PC-3 (cell line): ENCODE measurements around the gene DOC2A. TPM values are rescaled to one million over a fixed set of nuclear protein-coding genes. Genes with fewer than 3 reads are reported as not detected.

Experiments used
- ATAC-seq: fragments of 200-7000 bp; cut with Tn5 transposase; 2 replicates; pipeline ENCODE4 v1.9.1; 2020; ENCODE audit warnings: mild to moderate bottlenecking, moderate library complexity
- BruUV-seq: library from RNA; stranded (reverse); fragments of 400-500 nt; replicated peaks from 2 replicates; lab custom pipeline; 2021; lab: Mats Ljungman, UMichigan
- CTCF ChIA-PET: fragments of 300-600 bp; sonication (Branson Sonifier 250); formaldehyde crosslinking; loops from one replicate; lab custom pipeline; 2022; ENCODE audit warnings: antibody characterized with exemption; lab: Charles Lee
- POLR2A ChIA-PET: fragments of 300-600 bp; sonication (Branson Sonifier 250); formaldehyde crosslinking; loops from one replicate; lab custom pipeline; 2022; ENCODE audit warnings: antibody characterized with exemption; ENCODE audit not compliant: unreplicated experiment; lab: Charles Lee
- DNase-seq: peaks from one replicate; pipeline ENCODE4 v3.0.0-alpha.2; 2015
- H2AFZ ChIP-seq: fragments of 300-600 bp; sonication (generic); 2 replicates; pipeline ENCODE4 v1.6.0; 2016; ENCODE audit warnings: antibody characterized with exemption, low read length
- H3F3A ChIP-seq: fragments of 300-600 bp; sonication (generic); one replicate; pipeline ENCODE4 v1.6.0; 2017; ENCODE audit warnings: antibody characterized with exemption, low read length, control low read depth, mild to moderate bottlenecking; ENCODE audit not compliant: unreplicated experiment
- H3K27ac ChIP-seq: fragments of 300-600 bp; sonication (generic); 2 replicates; pipeline ENCODE4 v1.5.1; 2016; ENCODE audit warnings: mild to moderate bottlenecking, low read length
- H3K27me3 ChIP-seq: fragments of 300-600 bp; sonication (generic); 2 replicates; pipeline ENCODE4 v1.6.1; 2016; ENCODE audit warnings: low read length, mixed read lengths
- H3K36me3 ChIP-seq: fragments of 300-600 bp; sonication (generic); 2 replicates; pipeline ENCODE4 v1.6.1; 2016; ENCODE audit warnings: low read depth, mixed run types, low read length, mixed read lengths
- H3K4me1 ChIP-seq: fragments of 300-600 bp; sonication (generic); 2 replicates; pipeline ENCODE4 v1.5.1; 2016; ENCODE audit warnings: low read length; ENCODE audit not compliant: insufficient read depth
- H3K4me2 ChIP-seq: fragments of 300-600 bp; sonication (generic); 2 replicates; pipeline ENCODE4 v1.6.0; 2016; ENCODE audit warnings: low read length
- H3K4me3 ChIP-seq: fragments of 300-600 bp; sonication (generic); 2 replicates; pipeline ENCODE4 v1.5.1; 2016; ENCODE audit warnings: mild to moderate bottlenecking, low read length, mixed read lengths
- H3K79me2 ChIP-seq: fragments of 300-600 bp; sonication (generic); 2 replicates; pipeline ENCODE4 v1.6.1; 2017; ENCODE audit warnings: low read length, mixed read lengths
- H3K9ac ChIP-seq: fragments of 300-600 bp; sonication (generic); 2 replicates; pipeline ENCODE4 v1.6.0; 2016; ENCODE audit warnings: mild to moderate bottlenecking, low read length
- H3K9me2 ChIP-seq: fragments of 300-600 bp; sonication (generic); replicated peaks from 2 replicates; pipeline ENCODE4 v1.6.1; 2016; ENCODE audit warnings: mixed run types, low read length, mixed read lengths
- H3K9me3 ChIP-seq: fragments of 300-600 bp; sonication (generic); 2 replicates; pipeline ENCODE4 v1.6.1; 2016; ENCODE audit warnings: low read length, mixed read lengths
- H4K20me1 ChIP-seq: fragments of 300-600 bp; sonication (generic); 2 replicates; pipeline ENCODE4 v1.6.1; 2016; ENCODE audit warnings: low read length, mixed read lengths
- CTCF ChIP-seq: fragments of 300-600 bp; sonication (generic); conservative IDR thresholded peaks from 2 replicates; pipeline ENCODE4 v1.5.1; 2017; ENCODE audit warnings: antibody characterized with exemption, low read depth, mild to moderate bottlenecking, low read length
- EZH2 ChIP-seq: fragments of 300-600 bp; sonication (generic); IDR thresholded peaks from one replicate; pipeline ENCODE4 v1.6.1; 2017; ENCODE audit warnings: antibody characterized with exemption, mild to moderate bottlenecking, low read length; ENCODE audit not compliant: unreplicated experiment
- EZH2phosphoT487 ChIP-seq: fragments of 300-600 bp; sonication (generic); IDR thresholded peaks from 2 replicates; pipeline ENCODE4 v1.6.1; 2018; ENCODE audit warnings: mild to moderate bottlenecking, antibody characterized with exemption, low read length, borderline replicate concordance
- intact Hi-C: fragments of 100-400 bp; cut with micrococcal nuclease; formaldehyde crosslinking; loops from 2 replicates; pipeline ENCODE4 v1.9.0; 2023
- total RNA-seq: library from RNA; depleted of rRNA; stranded (reverse); fragments of >200 nt; gene quantifications from 2 replicates; pipeline ENCODE4 v1.2.3, GENCODE V29; 2014

The DOC2A gene
- total RNA-seq, 1 experiment from 2014 or later, result 4.6 TPM

GRCh38 chr16:29987371-29988085 lies 23.3 kb downstream of the DOC2A start:
- POLR2A ChIA-PET, result no interaction called here
- no TSS peak for BruUV-seq

GRCh38 chr16:29986931-29987330 lies 23.9 kb downstream of the DOC2A start:
- Histone ChIP-seq H3K27ac (no peak overlapping the region), H3K4me1 (no peaks in the 10 kb centered on the region), H3F3A (no peaks in the 10 kb centered on the region), H3K4me2 (no peak overlapping the region), H2AFZ (no peak overlapping the region), H3K79me2 (no peaks in the 10 kb centered on the region), H3K36me3 (peaks cover 10% of the 10 kb centered on the region), H3K4me3 (no peak overlapping the region), H4K20me1 (no peaks in the 10 kb centered on the region), H3K9me2 (no peaks in the 10 kb centered on the region), H3K9ac (no peak overlapping the region), H3K9me3 (no peaks in the 10 kb centered on the region), H3K27me3 (no peaks in the 10 kb centered on the region)
- intact Hi-C loops, result no loop called here
- TF ChIP-seq EZH2 (no peak), EZH2phosphoT487 (no peak)
- ATAC-seq (no peak), DNase-seq (no peak)
- no TSS peak for BruUV-seq
- ChIA-PET CTCF (no interaction called here), POLR2A (no interaction called here)

More at GRCh38 chr16:29987371-29988085, 23.3 kb downstream of the DOC2A start:
- no peak for ATAC-seq
- H3K4me3 ChIP-seq, result no peak overlapping the region
- TF ChIP-seq CTCF, result no peak
- TF ChIP-seq EZH2phosphoT487, result no peak
- TF ChIP-seq EZH2, result no peak
- no peaks in the 10 kb centered on the region for H3F3A ChIP-seq
- no peaks in the 10 kb centered on the region for H3K9me2 ChIP-seq
- H3K9ac ChIP-seq, result no peak overlapping the region
- CTCF ChIA-PET, result no interaction called here
- intact Hi-C loops, result no loop called here
- H3K27me3 ChIP-seq, result no peaks in the 10 kb centered on the region
- H2AFZ ChIP-seq, result no peak overlapping the region
- H4K20me1 ChIP-seq, result no peaks in the 10 kb centered on the region
- H3K4me1 ChIP-seq, result no peaks in the 10 kb centered on the region
- H3K4me2 ChIP-seq, result no peak overlapping the region
- H3K9me3 ChIP-seq, result no peaks in the 10 kb centered on the region
- H3K36me3 ChIP-seq, result peaks cover 8% of the 10 kb centered on the region
- H3K79me2 ChIP-seq, result no peaks in the 10 kb centered on the region
- no peak for DNase-seq
- H3K27ac ChIP-seq, result no peak overlapping the region

- H3K4me3 ChIP-seq, result no peak overlapping the region
- H3K9me3 ChIP-seq, result no peaks in the 10 kb centered on the region
- H3K36me3 ChIP-seq, result peaks cover 12% of the 10 kb centered on the region
- no peak overlapping the region for H2AFZ ChIP-seq
- ChIA-PET CTCF (interaction anchor here (0.6 kb wide), 1 partner anchor 45 kb away, joined by 3 read pairs; the partner anchor contains the start of gene TLCD3B), POLR2A (no interaction called here)
- no peaks in the 10 kb centered on the region for H4K20me1 ChIP-seq
- no peaks in the 10 kb centered on the region for H3K4me1 ChIP-seq
- H3K9me2 ChIP-seq, result no peaks in the 10 kb centered on the region
- H3K4me2 ChIP-seq, result no peak overlapping the region
- DNase-seq (no peak), ATAC-seq (no peak)
- H3K27me3 ChIP-seq, result no peaks in the 10 kb centered on the region
- H3K9ac ChIP-seq, result no peak overlapping the region
- TF ChIP-seq EZH2phosphoT487 (no peak), EZH2 (no peak), CTCF (no peak)
- no peak overlapping the region for H3K27ac ChIP-seq
- BruUV-seq, result no TSS peak
- intact Hi-C loops, result no loop called here
- H3K79me2 ChIP-seq, result no peaks in the 10 kb centered on the region
- H3F3A ChIP-seq, result no peaks in the 10 kb centered on the region
Observed at GRCh38 chr16:29986231-29986630, 24.6 kb downstream of the DOC2A start.
